ENCODE results near the gene MRPL1. TPM values are rescaled to one million over a fixed set of nuclear protein-coding genes. Genes with fewer than 3 reads are reported as not detected.
"Not testable (repeated sequence)": the region's sequence is repeated elsewhere in the genome, so short reads cannot be mapped to it uniquely, and the experiment has no call there.

The MRPL1 gene
- total RNA-seq, 1 donor from 2014 or later = 26.1 TPM

DNA sequence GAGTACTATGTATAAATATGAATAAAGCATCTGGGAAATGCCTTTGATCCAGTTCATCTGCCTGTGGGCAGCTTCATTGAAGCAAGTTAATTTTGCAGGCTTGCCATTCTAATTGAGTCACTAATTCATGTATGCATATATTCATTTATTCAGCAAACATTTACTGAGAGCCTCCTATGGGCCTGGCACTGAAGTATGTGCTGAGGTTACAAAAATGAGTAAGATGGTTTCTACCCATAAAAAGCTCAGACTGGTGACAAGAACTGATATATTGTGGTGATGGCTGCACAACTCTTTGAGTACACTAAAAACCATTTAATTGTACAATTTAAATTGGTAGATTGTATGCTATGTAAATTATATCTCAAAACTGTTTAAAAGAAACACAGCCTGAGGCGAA lies 1.1 kb upstream of the MRPL1 start:
- Mint-ChIP-seq H3K4me1 (ENCODE audit: low read depth) (peaks cover 29% of the 10 kb centered on the region), H3K4me3 (ENCODE audit: unreplicated experiment) (peak overlapping the region; percentile 97), H3K36me3 (ENCODE audit: low read depth) (peaks cover 1% of the 10 kb centered on the region), H3K27ac (ENCODE audit: unreplicated experiment) (peak overlapping the region; percentile 99), H3K27me3 (ENCODE audit: low read depth) (no peaks in the 10 kb centered on the region), H3K9me3 (ENCODE audit: low read depth) (no peaks in the 10 kb centered on the region)
- TF ChIP-seq, protein P1, sequence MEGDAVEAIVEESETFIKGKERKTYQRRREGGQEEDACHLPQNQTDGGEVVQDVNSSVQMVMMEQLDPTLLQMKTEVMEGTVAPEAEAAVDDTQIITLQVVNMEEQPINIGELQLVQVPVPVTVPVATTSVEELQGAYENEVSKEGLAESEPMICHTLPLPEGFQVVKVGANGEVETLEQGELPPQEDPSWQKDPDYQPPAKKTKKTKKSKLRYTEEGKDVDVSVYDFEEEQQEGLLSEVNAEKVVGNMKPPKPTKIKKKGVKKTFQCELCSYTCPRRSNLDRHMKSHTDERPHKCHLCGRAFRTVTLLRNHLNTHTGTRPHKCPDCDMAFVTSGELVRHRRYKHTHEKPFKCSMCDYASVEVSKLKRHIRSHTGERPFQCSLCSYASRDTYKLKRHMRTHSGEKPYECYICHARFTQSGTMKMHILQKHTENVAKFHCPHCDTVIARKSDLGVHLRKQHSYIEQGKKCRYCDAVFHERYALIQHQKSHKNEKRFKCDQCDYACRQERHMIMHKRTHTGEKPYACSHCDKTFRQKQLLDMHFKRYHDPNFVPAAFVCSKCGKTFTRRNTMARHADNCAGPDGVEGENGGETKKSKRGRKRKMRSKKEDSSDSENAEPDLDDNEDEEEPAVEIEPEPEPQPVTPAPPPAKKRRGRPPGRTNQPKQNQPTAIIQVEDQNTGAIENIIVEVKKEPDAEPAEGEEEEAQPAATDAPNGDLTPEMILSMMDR (IDR thresholded peaks at IDR 0.05) = no peak
- DNase-seq (ENCODE audit: low spot score) = no peak

DNA sequence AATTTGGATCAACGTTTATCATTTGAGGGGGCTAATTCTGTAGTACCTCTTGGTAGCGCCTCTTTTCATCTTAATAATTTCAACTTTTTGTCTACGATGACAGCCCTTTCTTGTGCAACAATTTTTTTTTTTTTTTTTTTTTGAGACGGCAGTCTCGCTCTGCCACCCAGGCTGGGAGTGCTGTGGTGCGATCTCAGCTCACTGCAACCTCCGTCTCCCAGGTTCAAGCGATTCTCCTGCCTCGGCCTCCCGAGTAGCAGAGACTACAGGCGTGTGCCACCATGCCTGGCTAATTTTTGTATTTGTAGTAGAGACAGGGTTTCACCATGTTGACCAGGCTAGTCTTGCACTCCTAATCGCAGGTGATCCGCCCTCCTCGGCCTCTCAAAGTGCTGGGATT lies 711 bp downstream of the MRPL1 start:
- Mint-ChIP-seq H3K4me1 (ENCODE audit: low read depth) (peaks cover 29% of the 10 kb centered on the region), H3K4me3 (ENCODE audit: unreplicated experiment) (peak overlapping the region; percentile 97), H3K27ac (ENCODE audit: unreplicated experiment) (peak overlapping the region; percentile 99)
- DNase-seq (ENCODE audit: low spot score); H3K9me3 Mint-ChIP-seq (ENCODE audit: low read depth); H3K36me3 Mint-ChIP-seq (ENCODE audit: low read depth); H3K27me3 Mint-ChIP-seq (ENCODE audit: low read depth): not testable (repeated sequence)

DNA sequence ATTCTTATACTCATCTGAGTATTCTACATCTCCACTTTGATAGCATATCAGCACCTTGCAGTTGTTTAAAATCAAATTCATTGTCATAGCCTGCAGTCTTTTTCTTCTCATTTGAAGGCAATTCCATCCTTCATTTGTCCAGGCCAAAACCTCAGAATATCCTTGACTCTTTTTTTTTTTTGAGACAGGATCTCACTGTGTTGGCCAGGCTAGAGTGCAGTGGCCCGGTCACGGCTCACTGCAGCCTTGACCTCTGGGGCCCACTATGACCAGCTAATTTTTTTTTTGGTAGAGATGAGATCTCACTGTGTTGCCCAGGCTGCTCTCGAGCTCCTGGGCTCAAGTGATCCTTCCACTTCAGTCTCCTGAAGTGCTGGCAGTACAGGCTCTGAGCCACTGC lies 2.6 kb downstream of the MRPL1 start:
- no peak overlapping the region for H3K27ac Mint-ChIP-seq (ENCODE audit: unreplicated experiment)
- TF ChIP-seq, protein P1 (IDR thresholded peaks at IDR 0.05) = no peak
- no peaks in the 10 kb centered on the region for H3K9me3 Mint-ChIP-seq (ENCODE audit: low read depth)
- H3K4me1 Mint-ChIP-seq (ENCODE audit: low read depth) = peaks cover 29% of the 10 kb centered on the region
- no peak overlapping the region for H3K4me3 Mint-ChIP-seq (ENCODE audit: unreplicated experiment)
- peaks cover 1% of the 10 kb centered on the region for H3K36me3 Mint-ChIP-seq (ENCODE audit: low read depth)
- H3K27me3 Mint-ChIP-seq (ENCODE audit: low read depth) = no peaks in the 10 kb centered on the region
- no peak for DNase-seq (ENCODE audit: low spot score)

DNA sequence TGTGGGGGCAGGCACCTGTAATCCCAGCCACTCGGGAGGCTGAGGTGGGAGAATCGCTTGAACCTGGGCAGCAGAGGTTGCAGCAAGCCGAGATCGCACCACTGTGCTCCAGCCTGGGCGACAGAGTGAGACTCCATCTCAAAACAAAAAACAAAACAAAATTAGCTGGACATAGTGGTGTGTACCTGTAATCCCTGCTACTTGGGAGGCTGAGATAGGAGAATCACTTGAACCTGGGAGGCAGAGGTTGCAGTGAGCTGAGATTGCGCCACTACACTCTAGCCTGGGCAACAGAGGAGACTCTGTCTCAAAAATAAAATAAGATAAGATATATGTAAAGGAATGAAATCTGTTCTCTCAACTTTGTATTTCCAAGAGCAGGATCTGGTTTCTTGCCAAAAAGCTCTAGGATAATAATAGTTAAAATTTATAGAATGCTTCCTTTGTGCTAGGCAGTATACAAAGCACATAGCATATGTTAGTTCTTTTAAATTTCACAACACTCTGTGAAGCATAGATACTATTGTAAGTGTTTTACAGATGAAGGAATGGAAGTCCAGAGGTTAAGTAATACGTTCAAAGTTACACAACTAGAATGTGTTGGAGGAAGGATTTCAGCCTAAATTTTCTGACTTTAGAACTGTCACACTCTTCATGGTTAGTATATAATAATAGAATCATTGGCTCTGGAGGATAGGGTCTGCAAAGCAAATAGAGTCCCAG lies 10.3 kb downstream of the MRPL1 start:
- peaks cover 2% of the 10 kb centered on the region for H3K4me1 Mint-ChIP-seq (ENCODE audit: low read depth)
- no peaks in the 10 kb centered on the region for H3K36me3 Mint-ChIP-seq (ENCODE audit: low read depth)
- no peaks in the 10 kb centered on the region for H3K9me3 Mint-ChIP-seq (ENCODE audit: low read depth)
- DNase-seq (ENCODE audit: low spot score) = no peak
- no peak overlapping the region for H3K27ac Mint-ChIP-seq (ENCODE audit: unreplicated experiment)
- TF ChIP-seq, protein P1 (IDR thresholded peaks at IDR 0.05) = no peak
- no peaks in the 10 kb centered on the region for H3K27me3 Mint-ChIP-seq (ENCODE audit: low read depth)
- no peak overlapping the region for H3K4me3 Mint-ChIP-seq (ENCODE audit: unreplicated experiment)

DNA sequence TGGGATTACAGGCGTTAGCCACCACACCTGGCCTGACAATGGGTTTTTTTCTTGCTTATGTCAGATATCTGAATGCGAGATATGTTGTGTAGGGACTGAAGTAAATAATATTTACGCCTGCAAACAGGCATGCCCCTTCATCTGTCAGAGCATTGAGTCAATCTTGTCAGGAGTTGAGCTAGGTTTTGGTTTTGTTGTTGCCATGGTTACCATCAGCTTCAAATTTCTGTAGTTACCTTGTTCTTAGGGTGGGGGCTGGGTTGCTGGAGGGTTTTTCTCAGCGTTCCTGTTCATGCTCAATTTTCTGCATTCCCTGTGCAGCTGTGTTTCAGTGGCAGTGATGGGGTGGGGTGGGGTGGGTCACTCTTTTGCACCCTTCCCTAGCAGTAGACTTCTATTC lies 14.5 kb downstream of the MRPL1 start:
- Mint-ChIP-seq H3K36me3 (ENCODE audit: low read depth) (no peaks in the 10 kb centered on the region), H3K27ac (ENCODE audit: unreplicated experiment) (no peak overlapping the region), H3K9me3 (ENCODE audit: low read depth) (no peaks in the 10 kb centered on the region), H3K4me3 (ENCODE audit: unreplicated experiment) (no peak overlapping the region), H3K4me1 (ENCODE audit: low read depth) (peaks cover 9% of the 10 kb centered on the region), H3K27me3 (ENCODE audit: low read depth) (no peaks in the 10 kb centered on the region)
- TF ChIP-seq, protein P1 (IDR thresholded peaks at IDR 0.05) = no peak
- DNase-seq (ENCODE audit: low spot score) = no peak

Data from chondrocyte (in vitro differentiated cells).